ENCODE measurements around the gene DHRS4L2. TPM values are rescaled to one million over a fixed set of nuclear protein-coding genes. Genes with fewer than 3 reads are reported as not detected.
"Not testable (repeated sequence)": the region's sequence is repeated elsewhere in the genome, so short reads cannot be mapped to it uniquely, and the experiment has no call there.

DHRS4L2 gene
- total RNA-seq, 1 experiment from 2014 or later, result 12.2 TPM

- not testable (repeated sequence) for H3K4me3 ChIP-seq (ENCODE audit: insufficient read depth, low read depth, low read length); H3K27me3 ChIP-seq (ENCODE audit: control insufficient read depth, insufficient read depth, low read length); H3K36me3 ChIP-seq (replicated peaks; ENCODE audit: control insufficient read depth, insufficient read depth, low read length); DNase-seq
Observed at GRCh38 chr14:23957913-23958569, 30.7 kb upstream of the DHRS4L2 start.

DNA sequence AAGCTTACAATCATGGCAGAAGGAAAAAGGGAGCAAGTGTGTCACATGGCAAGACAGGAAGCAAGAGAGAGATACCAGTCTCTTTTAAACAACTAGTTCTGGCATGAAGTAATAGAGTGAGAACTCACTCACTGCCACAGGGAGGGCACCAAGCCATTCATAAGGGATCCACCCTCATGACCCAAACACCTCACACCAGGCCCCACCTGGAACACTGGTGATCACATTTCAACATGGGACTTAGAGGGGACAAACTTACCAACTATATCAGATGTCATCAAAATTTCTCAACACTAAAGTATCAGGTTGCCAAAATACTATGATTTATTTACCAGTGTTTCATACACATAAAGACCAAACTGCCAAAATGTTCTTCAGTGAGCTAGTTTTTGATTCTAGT lies 27.8 kb upstream of the DHRS4L2 start:
- not testable (repeated sequence) for DNase-seq; H3K4me3 ChIP-seq (ENCODE audit: insufficient read depth, low read depth, low read length); H3K36me3 ChIP-seq (replicated peaks; ENCODE audit: control insufficient read depth, insufficient read depth, low read length); H3K27me3 ChIP-seq (ENCODE audit: control insufficient read depth, insufficient read depth, low read length)

GRCh38 chr14:23961704-23962103 lies 27.0 kb upstream of the DHRS4L2 start:
- DNase-seq; H3K4me3 ChIP-seq (ENCODE audit: insufficient read depth, low read depth, low read length); H3K36me3 ChIP-seq (replicated peaks; ENCODE audit: control insufficient read depth, insufficient read depth, low read length); H3K27me3 ChIP-seq (ENCODE audit: control insufficient read depth, insufficient read depth, low read length): not testable (repeated sequence)

- H3K36me3 ChIP-seq (replicated peaks; ENCODE audit: control insufficient read depth, insufficient read depth, low read length); H3K27me3 ChIP-seq (ENCODE audit: control insufficient read depth, insufficient read depth, low read length); H3K4me3 ChIP-seq (ENCODE audit: insufficient read depth, low read depth, low read length); DNase-seq: not testable (repeated sequence)
Observed at GRCh38 chr14:23969130-23969480, 19.6 kb upstream of the DHRS4L2 start.

GRCh38 chr14:23969481-23970282 lies 19.0 kb upstream of the DHRS4L2 start:
- H3K27me3 ChIP-seq (ENCODE audit: control insufficient read depth, insufficient read depth, low read length); DNase-seq; H3K36me3 ChIP-seq (replicated peaks; ENCODE audit: control insufficient read depth, insufficient read depth, low read length): not testable (repeated sequence)
- peak overlapping the region; percentile 37 for H3K4me3 ChIP-seq (ENCODE audit: insufficient read depth, low read depth, low read length)

GRCh38 chr14:23970283-23970659 lies 18.5 kb upstream of the DHRS4L2 start:
- DNase-seq; H3K36me3 ChIP-seq (replicated peaks; ENCODE audit: control insufficient read depth, insufficient read depth, low read length); H3K4me3 ChIP-seq (ENCODE audit: insufficient read depth, low read depth, low read length); H3K27me3 ChIP-seq (ENCODE audit: control insufficient read depth, insufficient read depth, low read length): not testable (repeated sequence)

DNA sequence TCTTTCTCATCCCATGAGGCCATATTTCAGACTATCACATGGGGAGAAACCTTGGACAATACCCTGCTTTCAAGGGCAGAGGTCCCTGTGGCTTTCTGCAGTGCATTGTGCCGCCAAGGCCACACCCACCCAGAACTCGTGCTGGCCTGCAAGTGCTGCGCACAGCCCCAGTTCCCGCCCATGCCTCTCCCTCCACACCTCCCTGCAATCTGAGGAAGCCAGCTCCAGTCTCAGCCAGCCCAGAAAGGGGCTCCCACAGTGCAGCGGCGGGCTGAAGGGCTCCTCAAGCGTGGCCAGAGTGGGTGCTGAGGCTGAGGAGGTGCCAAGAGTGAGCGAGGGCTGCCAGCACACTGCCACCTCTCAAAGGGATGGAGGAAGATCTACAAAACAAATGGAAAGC lies 15.6 kb upstream of the DHRS4L2 start:
- H3K4me3 ChIP-seq (ENCODE audit: insufficient read depth, low read depth, low read length); H3K36me3 ChIP-seq (replicated peaks; ENCODE audit: control insufficient read depth, insufficient read depth, low read length); H3K27me3 ChIP-seq (ENCODE audit: control insufficient read depth, insufficient read depth, low read length); DNase-seq: not testable (repeated sequence)

DNA sequence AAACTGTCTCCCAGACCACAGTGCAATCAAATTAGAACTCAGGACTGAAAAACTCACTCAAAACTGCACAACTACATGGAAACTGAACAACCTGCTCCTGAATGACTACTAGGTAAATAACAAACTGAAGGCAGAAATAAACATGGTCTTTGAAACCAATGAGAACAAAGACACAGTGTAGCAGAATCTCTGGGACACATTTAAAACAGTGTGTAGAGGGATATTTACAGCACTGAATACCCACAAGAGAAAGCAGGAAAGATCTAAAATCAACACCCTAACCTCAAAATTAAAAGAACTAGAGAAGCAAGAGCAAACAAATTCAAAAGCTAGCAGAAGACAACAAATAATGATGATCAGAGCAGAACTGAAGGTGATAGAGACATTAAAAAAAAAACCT lies 14.7 kb upstream of the DHRS4L2 start:
- H3K4me3 ChIP-seq (ENCODE audit: insufficient read depth, low read depth, low read length); DNase-seq; H3K27me3 ChIP-seq (ENCODE audit: control insufficient read depth, insufficient read depth, low read length); H3K36me3 ChIP-seq (replicated peaks; ENCODE audit: control insufficient read depth, insufficient read depth, low read length): not testable (repeated sequence)

GRCh38 chr14:23977208-23977607 lies 11.5 kb upstream of the DHRS4L2 start:
- DNase-seq; H3K4me3 ChIP-seq (ENCODE audit: insufficient read depth, low read depth, low read length); H3K36me3 ChIP-seq (replicated peaks; ENCODE audit: control insufficient read depth, insufficient read depth, low read length); H3K27me3 ChIP-seq (ENCODE audit: control insufficient read depth, insufficient read depth, low read length): not testable (repeated sequence)

DNA sequence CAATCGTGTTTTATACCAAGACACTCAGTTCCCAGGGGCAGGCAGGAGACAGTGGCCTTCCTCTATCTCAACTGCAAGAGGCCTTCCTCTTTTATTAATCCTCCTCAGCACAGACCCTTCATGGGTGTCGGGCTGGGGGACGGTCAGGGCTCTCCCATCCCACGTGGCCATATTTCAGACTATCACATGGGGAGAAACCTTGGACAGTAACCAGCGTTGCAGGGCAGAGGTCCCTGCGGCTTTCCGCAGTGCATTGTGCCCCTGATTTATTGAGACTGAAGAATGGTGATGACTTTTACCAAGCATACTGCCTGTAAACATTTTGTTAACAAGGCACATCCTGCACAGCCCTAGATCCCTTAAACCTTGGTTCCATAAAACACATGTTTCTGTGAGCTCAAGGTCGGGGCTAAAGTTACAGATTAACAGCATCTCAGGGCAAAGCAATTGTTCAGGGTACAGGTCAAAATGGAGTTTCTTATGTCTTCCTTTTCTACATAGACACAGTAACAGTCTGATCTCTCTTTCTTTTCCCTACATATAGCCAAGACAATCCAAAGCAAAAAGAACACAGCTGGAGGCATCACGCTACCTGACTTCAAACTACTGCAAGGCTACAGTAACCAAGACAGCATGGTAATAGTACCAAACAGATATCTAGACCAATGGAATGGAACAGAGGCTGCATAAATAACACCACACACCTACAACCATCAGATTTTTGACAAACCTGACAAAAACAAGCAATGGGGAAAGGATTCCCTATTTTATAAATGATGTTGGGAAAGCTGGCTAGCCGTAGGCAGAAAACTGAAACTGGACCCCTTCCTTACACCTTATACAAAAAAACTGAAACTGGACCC lies 6.5 kb upstream of the DHRS4L2 start:
- not testable (repeated sequence) for DNase-seq; H3K27me3 ChIP-seq (ENCODE audit: control insufficient read depth, insufficient read depth, low read length); H3K36me3 ChIP-seq (replicated peaks; ENCODE audit: control insufficient read depth, insufficient read depth, low read length); H3K4me3 ChIP-seq (ENCODE audit: insufficient read depth, low read depth, low read length)

GRCh38 chr14:23984891-23985602 lies 3.7 kb upstream of the DHRS4L2 start:
- no peaks in the 10 kb centered on the region for H3K36me3 ChIP-seq (replicated peaks; ENCODE audit: control insufficient read depth, insufficient read depth, low read length)
- H3K4me3 ChIP-seq (ENCODE audit: insufficient read depth, low read depth, low read length), result no peak overlapping the region
- no peak for DNase-seq

DNA sequence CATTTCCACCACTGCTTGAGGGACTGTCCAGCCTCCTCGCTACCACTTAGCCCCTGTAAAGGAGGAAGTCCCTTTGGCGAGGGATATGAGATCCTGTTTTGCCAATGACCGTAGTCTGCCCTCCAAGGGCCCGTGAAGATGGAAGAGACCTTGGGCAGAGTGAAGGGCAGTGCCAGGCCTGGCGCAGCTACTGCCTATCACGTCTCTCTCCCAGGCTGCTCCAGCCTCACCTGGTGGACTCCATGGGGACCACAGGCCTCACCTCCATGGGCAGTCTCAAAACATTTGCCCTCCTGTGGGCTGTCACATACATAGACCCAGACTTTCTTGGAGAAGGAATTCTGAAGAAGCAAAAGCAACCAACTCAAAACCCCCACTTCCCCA lies 514 bp upstream of the DHRS4L2 start:
- DNase-seq; H3K36me3 ChIP-seq (replicated peaks; ENCODE audit: control insufficient read depth, insufficient read depth, low read length); H3K4me3 ChIP-seq (ENCODE audit: insufficient read depth, low read depth, low read length); H3K27me3 ChIP-seq (ENCODE audit: control insufficient read depth, insufficient read depth, low read length): not testable (repeated sequence)

More at GRCh38 chr14:23984891-23985602, 3.7 kb upstream of the DHRS4L2 start:
- H3K27me3 ChIP-seq (ENCODE audit: control insufficient read depth, insufficient read depth, low read length), result no peaks in the 10 kb centered on the region

DNA sequence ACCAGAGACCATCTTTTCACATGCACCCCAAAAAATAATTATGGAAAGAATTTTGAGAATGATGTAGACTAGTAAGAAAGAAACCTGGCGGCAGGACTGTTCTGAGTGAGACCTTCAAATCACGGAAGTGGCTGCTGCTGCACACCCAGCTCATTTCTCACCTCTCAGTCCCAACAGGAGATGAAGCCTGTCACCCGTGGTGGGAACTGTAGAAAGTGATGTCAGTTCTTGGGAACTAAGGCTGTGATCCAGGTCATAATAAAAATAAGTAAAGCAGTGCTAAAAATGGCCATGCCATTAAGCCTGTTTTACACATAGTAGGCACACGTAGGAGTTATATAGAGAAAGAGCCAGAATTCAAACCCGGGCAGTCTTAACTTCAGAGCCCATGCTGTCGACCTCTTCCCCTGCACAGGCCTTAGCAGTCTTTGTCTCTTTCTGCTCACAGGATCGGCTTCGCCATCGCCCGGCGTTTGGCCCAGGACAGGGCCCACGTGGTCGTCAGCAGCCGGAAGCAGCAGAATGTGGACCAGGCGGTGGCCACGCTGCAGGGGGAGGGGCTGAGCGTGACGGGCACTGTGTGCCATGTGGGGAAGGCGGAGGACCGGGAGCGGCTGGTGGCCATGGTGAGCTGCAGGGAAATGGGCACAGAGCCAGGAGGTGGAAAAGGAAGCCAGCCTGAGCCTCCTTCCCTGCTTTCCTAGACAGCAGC lies 1.2 kb downstream of the DHRS4L2 start:
- not testable (repeated sequence) for H3K27me3 ChIP-seq (ENCODE audit: control insufficient read depth, insufficient read depth, low read length); H3K36me3 ChIP-seq (replicated peaks; ENCODE audit: control insufficient read depth, insufficient read depth, low read length); DNase-seq; H3K4me3 ChIP-seq (ENCODE audit: insufficient read depth, low read depth, low read length)

GRCh38 chr14:23990961-23991360 lies 2.2 kb downstream of the DHRS4L2 start:
- not testable (repeated sequence) for DNase-seq; H3K36me3 ChIP-seq (replicated peaks; ENCODE audit: control insufficient read depth, insufficient read depth, low read length); H3K4me3 ChIP-seq (ENCODE audit: insufficient read depth, low read depth, low read length); H3K27me3 ChIP-seq (ENCODE audit: control insufficient read depth, insufficient read depth, low read length)
